H9 (cell line): ENCODE results near the gene TATDN2. TPM values are rescaled to one million over a fixed set of nuclear protein-coding genes. Genes with fewer than 3 reads are reported as not detected.

Experiments
- DNase-seq: peaks from one replicate; pipeline ENCODE4 v3.0.0-alpha.2; 2017
- H2AFZ ChIP-seq: one replicate; pipeline ENCODE4 v1.6.1; 2013; ENCODE audit warnings: mild to moderate bottlenecking, low read length, control low read depth, moderate library complexity
- H2AK5ac ChIP-seq: 2 replicates; pipeline ENCODE4 v1.6.1; 2013; ENCODE audit warnings: low read length, control low read depth, mixed read lengths; ENCODE audit not compliant: insufficient read length
- H2BK120ac ChIP-seq: one replicate; pipeline ENCODE4 v1.6.1; 2013; ENCODE audit warnings: low read depth, mild to moderate bottlenecking, low read length, control low read depth, inconsistent platforms; ENCODE audit not compliant: poor library complexity, severe bottlenecking
- H2BK12ac ChIP-seq: 2 replicates; pipeline ENCODE4 v1.6.1; 2013; ENCODE audit warnings: low read length, control low read depth, mixed read lengths, low read depth; ENCODE audit not compliant: insufficient read length
- H2BK15ac ChIP-seq: 2 replicates; pipeline ENCODE4 v1.6.1; 2013; ENCODE audit warnings: low read depth, low read length, control low read depth
- H2BK20ac ChIP-seq: one replicate; pipeline ENCODE4 v1.6.1; 2013; ENCODE audit warnings: low read depth, mild to moderate bottlenecking, low read length, control low read depth, inconsistent platforms; ENCODE audit not compliant: poor library complexity, severe bottlenecking
- H2BK5ac ChIP-seq: 2 replicates; pipeline ENCODE4 v1.6.1; 2013; ENCODE audit warnings: low read length, control low read depth, mixed read lengths; ENCODE audit not compliant: insufficient read length
- H3K14ac ChIP-seq: 2 replicates; pipeline ENCODE4 v1.6.1; 2013; ENCODE audit warnings: low read length, control low read depth; ENCODE audit not compliant: insufficient read depth
- H3K18ac ChIP-seq: 2 replicates; pipeline ENCODE4 v1.6.1; 2013; ENCODE audit warnings: low read depth, mild to moderate bottlenecking, mixed read lengths, low read length, control low read depth; ENCODE audit not compliant: insufficient read length
- H3K23ac ChIP-seq: 2 replicates; pipeline ENCODE4 v1.6.1; 2013; ENCODE audit warnings: low read length, control low read depth, mixed read lengths, low read depth; ENCODE audit not compliant: insufficient read length
- H3K23me2 ChIP-seq: 2 replicates; pipeline ENCODE4 v1.6.1; 2013; ENCODE audit warnings: low read depth, mild to moderate bottlenecking, mixed read lengths, low read length, control low read depth; ENCODE audit not compliant: insufficient read length, poor library complexity, severe bottlenecking
- H3K27ac ChIP-seq: 2 replicates; pipeline ENCODE4 v1.5.1; 2013; ENCODE audit warnings: low read length, control low read depth, mixed read lengths, low read depth; ENCODE audit not compliant: insufficient read length
- H3K27me3 ChIP-seq: 2 replicates; pipeline ENCODE4 v1.6.1; 2013; ENCODE audit warnings: low read length, control low read depth, inconsistent platforms; ENCODE audit not compliant: insufficient read depth
- H3K4ac ChIP-seq: 2 replicates; pipeline ENCODE4 v1.6.1; 2013; ENCODE audit warnings: low read depth, mild to moderate bottlenecking, control low read depth, inconsistent platforms, low read length, moderate library complexity
- H3K4me1 ChIP-seq: 2 replicates; pipeline ENCODE4 v1.6.1; 2013; ENCODE audit warnings: low read length, control low read depth, inconsistent platforms; ENCODE audit not compliant: insufficient read depth
- H3K4me2 ChIP-seq: 2 replicates; pipeline ENCODE4 v1.6.1; 2013; ENCODE audit warnings: low read length, control low read depth, mixed read lengths; ENCODE audit not compliant: insufficient read length, insufficient read depth
- H3K56ac ChIP-seq: 2 replicates; pipeline ENCODE4 v1.6.1; 2013; ENCODE audit warnings: low read depth, mild to moderate bottlenecking, mixed read lengths, low read length, control low read depth; ENCODE audit not compliant: insufficient read length
- H3K79me1 ChIP-seq: 2 replicates; pipeline ENCODE4 v1.6.1; 2013; ENCODE audit warnings: low read depth, mild to moderate bottlenecking, moderate library complexity, low read length, control low read depth, inconsistent platforms; ENCODE audit not compliant: insufficient read depth, poor library complexity, severe bottlenecking
- H3K79me2 ChIP-seq: 2 replicates; pipeline ENCODE4 v1.6.1; 2013; ENCODE audit warnings: low read length, control low read depth, inconsistent platforms; ENCODE audit not compliant: insufficient read depth
- H3K9ac ChIP-seq: 2 replicates; pipeline ENCODE4 v1.6.1; 2013; ENCODE audit warnings: low read length, control low read depth, mixed read lengths; ENCODE audit not compliant: insufficient read length; ENCODE audit errors: extremely low read depth
- H3K9me3 ChIP-seq: one replicate; pipeline ENCODE4 v1.6.1; 2013; ENCODE audit warnings: low read depth, low read length, inconsistent platforms; ENCODE audit not compliant: control insufficient read depth
- H3T11ph ChIP-seq: one replicate; pipeline ENCODE4 v1.6.1; 2013; ENCODE audit warnings: mild to moderate bottlenecking, low read length, control low read depth, inconsistent platforms
- H4K20me1 ChIP-seq: one replicate; pipeline ENCODE4 v1.6.1; 2013; ENCODE audit not compliant: control insufficient read depth, insufficient read length, insufficient read depth
- H4K5ac ChIP-seq: 2 replicates; pipeline ENCODE4 v1.6.1; 2013; ENCODE audit warnings: low read depth, mild to moderate bottlenecking, mixed read lengths, low read length, control low read depth; ENCODE audit not compliant: insufficient read length
- H4K8ac ChIP-seq: replicated peaks from 2 replicates; pipeline ENCODE4 v1.6.1; 2013; ENCODE audit warnings: low read length, control low read depth, mixed read lengths, low read depth; ENCODE audit not compliant: insufficient read length
- H4K91ac ChIP-seq: 2 replicates; pipeline ENCODE4 v1.6.1; 2013; ENCODE audit warnings: low read depth, mild to moderate bottlenecking, moderate library complexity, mixed read lengths, low read length, control low read depth; ENCODE audit not compliant: insufficient read length
- H3K27ac Mint-ChIP-seq, 3 experiments: 2 replicates in 2 of 3; 3 replicates in 1 of 3; pipeline ENCODE4 v1.8.0; 2020 to 2021; ENCODE audit warnings: mixed read lengths in 3 of 3, mild to moderate bottlenecking in 1 of 3, moderate library complexity in 1 of 3
- H3K27me3 Mint-ChIP-seq: 2 replicates; pipeline ENCODE4 v1.8.0; 2021; ENCODE audit warnings: low read depth, mild to moderate bottlenecking, moderate library complexity, mixed read lengths
- H3K36me3 Mint-ChIP-seq, 3 experiments: 2 replicates in 2 of 3; 3 replicates in 1 of 3; pipeline ENCODE4 v1.8.0; 2020 to 2021; ENCODE audit warnings: low read depth in 3 of 3, mixed read lengths in 3 of 3; ENCODE audit not compliant: insufficient read depth in 1 of 3
- H3K4me1 Mint-ChIP-seq, 2 experiments: 2 replicates each; pipeline ENCODE4 v1.8.0; 2020; ENCODE audit warnings: mixed read lengths in 2 of 2
- H3K4me3 Mint-ChIP-seq, 2 experiments: 2 replicates in 1 of 2; 3 replicates in 1 of 2; pipeline ENCODE4 v1.8.0; 2020 to 2021; ENCODE audit warnings: mild to moderate bottlenecking in 2 of 2, mixed read lengths in 2 of 2, moderate library complexity in 1 of 2
- H3K9me3 Mint-ChIP-seq, 2 experiments: 2 replicates in 1 of 2; 3 replicates in 1 of 2; pipeline ENCODE4 v1.8.0; 2020; ENCODE audit warnings: mild to moderate bottlenecking in 2 of 2, mixed read lengths in 2 of 2, moderate library complexity in 1 of 2
- CTCF ChIP-seq: fragments of 200-600 bp; sonication (generic); conservative IDR thresholded peaks from 3 replicates; pipeline ENCODE4 v1.8.0; 2021; ENCODE audit warnings: antibody characterized with exemption, mild to moderate bottlenecking
- WGBS: extraction: QIAGEN DNeasy Blood & Tissue Kit; methylation state at CpG from one replicate; pipeline ENCODE4 v1.1.7; 2013; ENCODE audit warnings: missing lambda C conversion rate, low lambda C conversion rate, mixed read lengths; ENCODE audit not compliant: insufficient read length; ENCODE audit errors: extremely low coverage; 5-methylcytosine and 5-hydroxymethylcytosine counted together
- total RNA-seq: library from RNA; stranded (reverse); gene quantifications from 2 replicates; pipeline ENCODE4 v1.2.1, GENCODE V29; 2021

TATDN2 gene
- total RNA-seq, 1 experiment from 2014 or later = 34.4 TPM

- no peaks in the 10 kb centered on the region for H3K27me3 Mint-ChIP-seq
- H3K4me1 Mint-ChIP-seq = peaks cover 7% of the 10 kb centered on the region in 2 experiments; a peak in 3 of 4 replicates
- Histone ChIP-seq H3K4me2 (no peak overlapping the region), H2BK15ac (no peak overlapping the region), H3K23ac (no peak overlapping the region), H3K27me3 (no peaks in the 10 kb centered on the region), H3K79me1 (no peaks in the 10 kb centered on the region), H3K27ac (no peak overlapping the region), H2AFZ (no peak overlapping the region), H2BK12ac (no peak overlapping the region), H3K79me2 (no peaks in the 10 kb centered on the region), H3K14ac (no peak overlapping the region), H3T11ph (no peak overlapping the region), H4K5ac (no peak overlapping the region), H2AK5ac (no peak overlapping the region), H4K8ac (no peak overlapping the region), H3K4me1 (no peaks in the 10 kb centered on the region), H4K91ac (no peak overlapping the region), H2BK20ac (no peak overlapping the region), H2BK5ac (no peak overlapping the region), H3K9ac (no peak overlapping the region), H4K20me1 (no peaks in the 10 kb centered on the region), H3K18ac (no peak overlapping the region), H3K9me3 (peaks cover 4% of the 10 kb centered on the region), H2BK120ac (no peak overlapping the region), H3K4ac (no peak overlapping the region), H3K56ac (no peak overlapping the region), H3K23me2 (no peaks in the 10 kb centered on the region)
- H3K9me3 Mint-ChIP-seq = peaks cover 7 to 9% of the 10 kb centered on the region in 2 experiments
- DNase-seq = no peak
- no CpG with 5 or more reads among the region's 6 CpGs for WGBS
- H3K27ac Mint-ChIP-seq = no peak overlapping the region
- H3K4me3 Mint-ChIP-seq = no peak overlapping the region; a peak in 1 of 5 replicates
- H3K36me3 Mint-ChIP-seq = peaks cover 5 to 8% (median 6%) of the 10 kb centered on the region in 3 experiments
- no peak for TF ChIP-seq CTCF
Measured at GRCh38 chr3:10215578-10216368, 32.5 kb upstream of the TATDN2 start.
